ENCODE measurements around the gene UQCC2. TPM values are rescaled to one million over a fixed set of nuclear protein-coding genes. Genes with fewer than 3 reads are reported as not detected.

Gene UQCC2
- total and polyA plus RNA-seq, 2 donors (not counting 1 experiment from before 2014, with no cell fraction given): 13.2 to 16.6 TPM

DNA sequence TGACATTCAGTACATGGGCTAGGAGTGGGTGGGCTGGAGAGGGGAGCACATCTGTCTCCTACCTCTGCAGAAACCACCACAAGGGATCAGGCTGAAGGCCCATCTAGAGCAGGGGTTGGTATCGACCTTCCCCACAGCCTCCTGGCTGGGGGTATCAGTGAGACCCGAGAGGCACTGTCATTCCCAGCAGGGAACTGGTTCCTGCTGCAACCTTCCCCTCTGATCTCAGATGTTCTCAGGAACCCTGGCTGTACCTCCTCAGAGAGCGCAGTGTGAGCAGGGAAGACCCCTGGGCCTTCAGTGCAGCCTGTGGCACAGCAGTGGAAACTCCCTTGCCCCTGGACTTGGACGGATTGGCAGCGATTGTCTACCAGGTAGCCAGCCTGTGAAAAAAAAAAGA is 27.4 kb upstream of the UQCC2 start:
- no peak overlapping the region for H3K9ac ChIP-seq (ENCODE audit: low read length)
- no peak overlapping the region for H3K27ac ChIP-seq (ENCODE audit: low read length in 2 of 2)
- H2AFZ ChIP-seq (ENCODE audit: insufficient read depth, low read depth, low read length, poor library complexity, severe bottlenecking): no peak overlapping the region
- no peaks in the 10 kb centered on the region for H4K20me1 ChIP-seq (ENCODE audit: control insufficient read depth, insufficient read depth, low read length, poor library complexity, severe bottlenecking)
- Mint-ChIP-seq H3K27ac (no peak overlapping the region), H3K4me3 (no peak overlapping the region), H3K27me3 (peaks cover 10% of the 10 kb centered on the region), H3K4me1 (no peaks in the 10 kb centered on the region), H3K9me3 (ENCODE audit: insufficient read depth) (no peaks in the 10 kb centered on the region)
- H3K27me3 ChIP-seq (replicated peaks in 1 of 4; ENCODE audit: control extremely low read depth in 1 of 4, control insufficient read depth in 3 of 4, insufficient read depth in 4 of 4, low read length in 3 of 4): peaks cover 0 to 1% (median 0%) of the 10 kb centered on the region in 4 experiments
- TF ChIP-seq, protein P1, sequence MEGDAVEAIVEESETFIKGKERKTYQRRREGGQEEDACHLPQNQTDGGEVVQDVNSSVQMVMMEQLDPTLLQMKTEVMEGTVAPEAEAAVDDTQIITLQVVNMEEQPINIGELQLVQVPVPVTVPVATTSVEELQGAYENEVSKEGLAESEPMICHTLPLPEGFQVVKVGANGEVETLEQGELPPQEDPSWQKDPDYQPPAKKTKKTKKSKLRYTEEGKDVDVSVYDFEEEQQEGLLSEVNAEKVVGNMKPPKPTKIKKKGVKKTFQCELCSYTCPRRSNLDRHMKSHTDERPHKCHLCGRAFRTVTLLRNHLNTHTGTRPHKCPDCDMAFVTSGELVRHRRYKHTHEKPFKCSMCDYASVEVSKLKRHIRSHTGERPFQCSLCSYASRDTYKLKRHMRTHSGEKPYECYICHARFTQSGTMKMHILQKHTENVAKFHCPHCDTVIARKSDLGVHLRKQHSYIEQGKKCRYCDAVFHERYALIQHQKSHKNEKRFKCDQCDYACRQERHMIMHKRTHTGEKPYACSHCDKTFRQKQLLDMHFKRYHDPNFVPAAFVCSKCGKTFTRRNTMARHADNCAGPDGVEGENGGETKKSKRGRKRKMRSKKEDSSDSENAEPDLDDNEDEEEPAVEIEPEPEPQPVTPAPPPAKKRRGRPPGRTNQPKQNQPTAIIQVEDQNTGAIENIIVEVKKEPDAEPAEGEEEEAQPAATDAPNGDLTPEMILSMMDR (IDR thresholded peaks at IDR 0.05): no peak
- H3K9me3 ChIP-seq (ENCODE audit: control extremely low read depth in 1 of 3, control insufficient read depth in 2 of 3, insufficient read depth in 1 of 3, low read length in 2 of 3): no peaks in the 10 kb centered on the region
- DNase-seq: no peak
- H3K79me2 ChIP-seq (ENCODE audit: control insufficient read depth, insufficient read depth, low read length): no peaks in the 10 kb centered on the region
- no peak overlapping the region for H3K4me2 ChIP-seq (replicated peaks; ENCODE audit: low read depth, low read length, poor library complexity, severe bottlenecking)
- CTCF ChIA-PET: interaction anchor here (0.8 to 1.2 kb wide), 2 partner anchors 12 to 22 kb away, joined by 3 to 5 read pairs; no protein-coding TSS in a partner anchor
- no peak overlapping the region for H3K4me3 ChIP-seq (ENCODE audit: control extremely low read depth in 1 of 5, extremely low read depth in 1 of 5, insufficient read depth in 1 of 5, low read depth in 2 of 5, low read length in 4 of 5)
- no peaks in the 10 kb centered on the region for H3K4me1 ChIP-seq (ENCODE audit: control insufficient read depth in 2 of 2, insufficient read depth in 2 of 2, low read length in 2 of 2)
- no peaks in the 10 kb centered on the region for H3K36me3 ChIP-seq (replicated peaks in 1 of 2; ENCODE audit: control extremely low read depth in 1 of 2, control insufficient read depth in 1 of 2, extremely low read depth in 1 of 2, insufficient read depth in 2 of 2, low read length in 1 of 2)
- POLR2A ChIA-PET: no interaction called here
- intact Hi-C loops (cut with micrococcal nuclease): no loop called here
- ATAC-seq (ENCODE audit: low read depth): no peak
- WGBS (ENCODE audit: insufficient coverage): 85% methylated on average over 5 of the region's 5 CpGs

DNA sequence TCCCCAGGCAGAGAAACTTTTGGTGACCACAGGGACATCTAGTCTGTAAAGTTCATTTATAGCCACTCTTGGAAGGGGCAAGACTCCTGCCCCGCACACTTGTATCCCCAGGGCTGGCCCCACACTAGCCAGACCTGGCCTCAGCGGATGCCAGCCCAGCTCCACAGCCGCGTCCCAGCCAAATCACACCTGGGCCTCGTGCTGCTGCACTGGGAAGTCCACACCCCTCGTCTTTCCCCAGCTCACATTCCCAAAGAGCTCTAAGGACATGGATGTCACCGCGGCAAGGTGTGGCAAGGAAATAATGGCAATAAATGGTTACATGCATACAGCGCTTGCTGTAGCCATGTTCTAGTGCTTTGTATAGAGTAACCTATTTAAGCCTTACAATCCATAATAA is 26.7 kb upstream of the UQCC2 start:
- no peak overlapping the region for H3K4me3 Mint-ChIP-seq
- Histone ChIP-seq H3K79me2 (ENCODE audit: control insufficient read depth, insufficient read depth, low read length) (no peaks in the 10 kb centered on the region), H3K36me3 (replicated peaks in 1 of 2; ENCODE audit: control extremely low read depth in 1 of 2, control insufficient read depth in 1 of 2, extremely low read depth in 1 of 2, insufficient read depth in 2 of 2, low read length in 1 of 2) (no peaks in the 10 kb centered on the region), H4K20me1 (ENCODE audit: control insufficient read depth, insufficient read depth, low read length, poor library complexity, severe bottlenecking) (no peaks in the 10 kb centered on the region), H3K9me3 (ENCODE audit: control extremely low read depth in 1 of 3, control insufficient read depth in 2 of 3, insufficient read depth in 1 of 3, low read length in 2 of 3) (no peaks in the 10 kb centered on the region), H2AFZ (ENCODE audit: insufficient read depth, low read depth, low read length, poor library complexity, severe bottlenecking) (no peak overlapping the region), H3K27me3 (replicated peaks in 1 of 4; ENCODE audit: control extremely low read depth in 1 of 4, control insufficient read depth in 3 of 4, insufficient read depth in 4 of 4, low read length in 3 of 4) (no peaks in the 10 kb centered on the region), H3K4me1 (ENCODE audit: control insufficient read depth in 2 of 2, insufficient read depth in 2 of 2, low read length in 2 of 2) (no peaks in the 10 kb centered on the region), H3K4me2 (replicated peaks; ENCODE audit: low read depth, low read length, poor library complexity, severe bottlenecking) (no peak overlapping the region), H3K9ac (ENCODE audit: low read length) (no peak overlapping the region), H3K4me3 (ENCODE audit: control extremely low read depth in 1 of 5, extremely low read depth in 1 of 5, insufficient read depth in 1 of 5, low read depth in 2 of 5, low read length in 4 of 5) (no peak overlapping the region), H3K27ac (ENCODE audit: low read length in 2 of 2) (no peak overlapping the region)
- no peak for DNase-seq
- no peak overlapping the region for H3K27ac Mint-ChIP-seq
- no peaks in the 10 kb centered on the region for H3K9me3 Mint-ChIP-seq (ENCODE audit: insufficient read depth)
- ChIA-PET CTCF (interaction anchor here (1.2 kb wide), 1 partner anchor 16 kb away, joined by 3 read pairs; no protein-coding TSS in a partner anchor), POLR2A (no interaction called here)
- 94% methylated on average over 5 of the region's 9 CpGs for WGBS (ENCODE audit: insufficient coverage)
- intact Hi-C loops (cut with micrococcal nuclease): no loop called here
- TF ChIP-seq, protein P1 (IDR thresholded peaks at IDR 0.05): no peak
- no peak for TF ChIP-seq EZH2 (IDR thresholded peaks at IDR 0.05; ENCODE audit: borderline replicate concordance, insufficient read depth, low read depth, low read length, poor library complexity, severe bottlenecking)
- H3K27me3 Mint-ChIP-seq: peaks cover 10% of the 10 kb centered on the region
- H3K4me1 Mint-ChIP-seq: no peaks in the 10 kb centered on the region
- no peak for ATAC-seq (ENCODE audit: low read depth)

All from B cell (primary cell).